CD14-positive monocyte (primary cell): Measurements from ENCODE around the gene MACROD2. TPM values are rescaled to one million over a fixed set of nuclear protein-coding genes. Genes with fewer than 3 reads are reported as not detected.

ENCODE experiments used
- DNase-seq, 3 donors: peaks; one replicate each; pipeline ENCODE4 v3.0.0-alpha.2; 2011 to 2022
- H2AFZ ChIP-seq: 2 replicates; pipeline ENCODE4 v1.6.0; 2012; ENCODE audit warnings: mild to moderate bottlenecking, low read depth, low read length, inconsistent platforms; ENCODE audit not compliant: insufficient read depth, poor library complexity, severe bottlenecking
- H3K27ac ChIP-seq, 2 donors: 1 replicate in 1 of 2; 2 replicates in 1 of 2; pipeline ENCODE4 v1.5.1; 2012 to 2013; ENCODE audit warnings: low read length in 2 of 2, control low read depth in 1 of 2, inconsistent platforms in 1 of 2, low read depth in 1 of 2, mild to moderate bottlenecking in 1 of 2
- H3K27me3 ChIP-seq, 2 donors: one replicate each; pipeline versions ENCODE4 v1.6.0 to v1.6.1; 2011 to 2013; ENCODE audit warnings: low read length in 2 of 2; ENCODE audit not compliant: control insufficient read depth in 2 of 2, insufficient read depth in 2 of 2
- H3K36me3 ChIP-seq, 2 donors: replicated peaks in 1 of 2; 1 replicate in 1 of 2; 2 replicates in 1 of 2; pipeline versions ENCODE4 v1.5.1 to v1.6.1; 2012 to 2013; ENCODE audit warnings: low read length in 2 of 2, control low read depth in 1 of 2, inconsistent platforms in 1 of 2, mild to moderate bottlenecking in 1 of 2; ENCODE audit not compliant: insufficient read depth in 2 of 2, control insufficient read depth in 1 of 2
- H3K4me1 ChIP-seq, 2 donors: 1 replicate in 1 of 2; 2 replicates in 1 of 2; pipeline versions ENCODE4 v1.5.1 to v1.6.1; 2012 to 2013; ENCODE audit warnings: low read length in 2 of 2, control low read depth in 1 of 2, inconsistent platforms in 1 of 2, mild to moderate bottlenecking in 1 of 2, moderate library complexity in 1 of 2; ENCODE audit not compliant: insufficient read depth in 2 of 2, control insufficient read depth in 1 of 2
- H3K4me2 ChIP-seq: replicated peaks from 2 replicates; pipeline ENCODE3; 2012; ENCODE audit warnings: low read length, moderate library complexity, mild to moderate bottlenecking; ENCODE audit not compliant: poor library complexity, severe bottlenecking; ENCODE audit errors: extremely low read depth
- H3K4me3 ChIP-seq, 3 experiments: fragments of 200-600 bp in 1 of 3; sonication (generic) in 1 of 3; replicated peaks in 1 of 3; 1 replicate in 2 of 3; 2 replicates in 1 of 3; pipeline ENCODE4 v1.5.1; 2011 to 2013; ENCODE audit warnings: low read length in 3 of 3, mild to moderate bottlenecking in 3 of 3, control low read depth in 2 of 3, low read depth in 2 of 3, inconsistent platforms in 1 of 3, moderate library complexity in 1 of 3
- H3K79me2 ChIP-seq: 2 replicates; pipeline ENCODE4 v1.6.0; 2012; ENCODE audit warnings: mild to moderate bottlenecking, control low read depth, inconsistent platforms, low read length, moderate library complexity; ENCODE audit not compliant: insufficient read depth
- H3K9ac ChIP-seq: 2 replicates; pipeline ENCODE4 v1.6.0; 2017; ENCODE audit warnings: low read length, mild to moderate bottlenecking; ENCODE audit not compliant: insufficient read depth, poor library complexity, severe bottlenecking
- H3K9me3 ChIP-seq, 2 donors: replicated peaks in 1 of 2; 1 replicate in 1 of 2; 2 replicates in 1 of 2; pipeline versions ENCODE4 v1.5.1 to v1.6.1; 2012 to 2013; ENCODE audit warnings: low read length in 2 of 2, control low read depth in 1 of 2; ENCODE audit not compliant: control insufficient read depth in 1 of 2, insufficient read depth in 1 of 2
- H4K20me1 ChIP-seq: 2 replicates; pipeline ENCODE4 v1.6.0; 2012; ENCODE audit warnings: mild to moderate bottlenecking, low read length, control low read depth, moderate library complexity; ENCODE audit not compliant: insufficient read depth
- H3K27ac Mint-ChIP-seq, 7 donors: one replicate each; pipeline ENCODE4 v1.8.0; 2020; ENCODE audit warnings: mild to moderate bottlenecking in 7 of 7, mixed read lengths in 7 of 7, moderate library complexity in 6 of 7, inconsistent platforms in 2 of 7
- H3K27me3 Mint-ChIP-seq, 3 donors: one replicate each; pipeline ENCODE4 v1.8.0; 2021 to 2022; ENCODE audit warnings: low read depth in 3 of 3, mild to moderate bottlenecking in 3 of 3, mixed read lengths in 3 of 3, moderate library complexity in 3 of 3, inconsistent platforms in 1 of 3
- H3K36me3 Mint-ChIP-seq, 2 donors: one replicate each; pipeline ENCODE4 v1.8.0; 2020; ENCODE audit warnings: mixed read lengths in 2 of 2, inconsistent platforms in 1 of 2, mild to moderate bottlenecking in 1 of 2
- H3K4me1 Mint-ChIP-seq: one replicate; pipeline ENCODE4 v1.8.0; 2020; ENCODE audit warnings: mild to moderate bottlenecking, mixed read lengths
- H3K4me3 Mint-ChIP-seq, 2 donors: one replicate each; pipeline ENCODE4 v1.8.0; 2020; ENCODE audit warnings: mild to moderate bottlenecking in 2 of 2, mixed read lengths in 2 of 2, moderate library complexity in 1 of 2
- H3K9me3 Mint-ChIP-seq, 7 donors: one replicate each; pipeline ENCODE4 v1.8.0; 2020 to 2022; ENCODE audit warnings: mixed read lengths in 7 of 7, mild to moderate bottlenecking in 6 of 7, moderate library complexity in 6 of 7, inconsistent platforms in 2 of 7
- CTCF ChIP-seq: fragments of 200-600 bp; IDR thresholded peaks from one replicate; pipeline ENCODE4 v1.8.0; 2022; ENCODE audit warnings: antibody characterized with exemption, mild to moderate bottlenecking
- WGBS: methylation state at CpG from one replicate; pipeline ENCODE4 v1.1.5; 2013; ENCODE audit warnings: missing lambda C conversion rate; ENCODE audit not compliant: insufficient coverage; 5-methylcytosine and 5-hydroxymethylcytosine counted together
- intact Hi-C, 2 donors: fragments of 100-400 bp; cut with micrococcal nuclease; formaldehyde crosslinking; loops; one replicate each; pipeline versions ENCODE4 v1.15.0 to v1.15.1; 2023
- polyA plus RNA-seq, 3 donors: library from polyadenylated mRNA; depleted of rRNA in 1 of 3; unstranded in 2 of 3; stranded (reverse) in 1 of 3; fragments of 300-500 nt in 2 of 3; fragments of >200 nt in 1 of 3; fragmentation: Illumina TruSeq in 2 of 3; gene quantifications; 1 replicate in 2 of 3; 2 replicates in 1 of 3; pipeline ENCODE4 v1.2.3, GENCODE V29; 2012 to 2021

MACROD2 gene
- polyA plus RNA-seq, 3 donors: 0.23 TPM; not detected in 2

- Histone ChIP-seq H3K4me3 (no peak overlapping the region), H3K27me3 (no peaks in the 10 kb centered on the region), H3K79me2 (no peaks in the 10 kb centered on the region), H2AFZ (no peak overlapping the region), H3K4me1 (no peaks in the 10 kb centered on the region), H3K9me3 (peaks cover 0 to 3% of the 10 kb centered on the region in 2 donors), H3K27ac (no peak overlapping the region), H4K20me1 (no peaks in the 10 kb centered on the region), H3K36me3 (no peaks in the 10 kb centered on the region), H3K4me2 (no peak overlapping the region), H3K9ac (no peak overlapping the region)
- Mint-ChIP-seq H3K27me3 (peaks cover 0 to 1% (median 0%) of the 10 kb centered on the region in 3 donors), H3K4me1 (no peaks in the 10 kb centered on the region), H3K27ac (no peak overlapping the region), H3K9me3 (peaks cover 0 to 11% (median 2%) of the 10 kb centered on the region in 7 donors), H3K4me3 (no peak overlapping the region), H3K36me3 (no peaks in the 10 kb centered on the region)
- DNase-seq: no peak
- intact Hi-C loops: no loop called here
- TF ChIP-seq CTCF: no peak
- 88% methylated on average over 1 of the region's 1 CpG for WGBS
Observed at GRCh38 chr20:15639839-15640238, 1644.5 kb downstream of the MACROD2 start.

GRCh38 chr20:15642109-15642508, 1646.8 kb downstream of the MACROD2 start:
- Mint-ChIP-seq H3K27me3 (peaks cover 0 to 1% (median 0%) of the 10 kb centered on the region in 3 donors), H3K4me3 (no peak overlapping the region), H3K36me3 (no peaks in the 10 kb centered on the region), H3K27ac (no peak overlapping the region), H3K9me3 (peaks cover 0 to 9% (median 2%) of the 10 kb centered on the region in 7 donors), H3K4me1 (no peaks in the 10 kb centered on the region)
- no peak for DNase-seq
- Histone ChIP-seq H2AFZ (no peak overlapping the region), H3K27me3 (no peaks in the 10 kb centered on the region), H4K20me1 (no peaks in the 10 kb centered on the region), H3K9ac (no peak overlapping the region), H3K27ac (no peak overlapping the region), H3K79me2 (no peaks in the 10 kb centered on the region), H3K4me1 (no peaks in the 10 kb centered on the region), H3K4me2 (no peak overlapping the region), H3K36me3 (no peaks in the 10 kb centered on the region), H3K9me3 (no peaks in the 10 kb centered on the region), H3K4me3 (no peak overlapping the region)
- WGBS: no CpG with 5 or more reads among the region's 6 CpGs
- intact Hi-C loops: no loop called here
- no peak for TF ChIP-seq CTCF
